Activated CD4-positive, alpha-beta T cell treated with anti-CD3 and anti-CD28 coated beads, Interleukin-2, amount 10 ng/mL, durations not matched to agents 7 days and 5 days (primary cell): ENCODE data around the gene VTI1A. TPM values are rescaled to one million over a fixed set of nuclear protein-coding genes. Genes with fewer than 3 reads are reported as not detected.
"Not testable (repeated sequence)": the region's sequence is repeated elsewhere in the genome, so short reads cannot be mapped to it uniquely, and the experiment has no call there.

Experiments
- CTCF ChIA-PET: fragments of 350-600 bp; sonication (Branson Sonifier 250); formaldehyde crosslinking; loops from one replicate; lab custom pipeline; 2021; ENCODE audit warnings: antibody characterized with exemption; lab: Charles Lee
- POLR2A ChIA-PET: fragments of 350-600 bp; sonication (Branson Sonifier 250); formaldehyde crosslinking; loops from one replicate; lab custom pipeline; 2021; ENCODE audit warnings: antibody characterized with exemption; lab: Charles Lee
- DNase-seq: peaks from one replicate; pipeline ENCODE4 v3.0.0-alpha.2; 2020
- H3K27ac Mint-ChIP-seq: one replicate; pipeline ENCODE4 v1.8.0; 2021; ENCODE audit warnings: mild to moderate bottlenecking, moderate library complexity, mixed read lengths
- H3K27me3 Mint-ChIP-seq: one replicate; pipeline ENCODE4 v1.8.0; 2021; ENCODE audit warnings: mixed read lengths
- H3K36me3 Mint-ChIP-seq: one replicate; pipeline ENCODE4 v1.8.0; 2021; ENCODE audit warnings: low read depth, mixed read lengths
- H3K4me1 Mint-ChIP-seq: one replicate; pipeline ENCODE4 v1.8.0; 2021; ENCODE audit warnings: mixed read lengths
- H3K4me3 Mint-ChIP-seq: one replicate; pipeline ENCODE4 v1.8.0; 2021; ENCODE audit warnings: mild to moderate bottlenecking, moderate library complexity, mixed read lengths
- H3K9me3 Mint-ChIP-seq: one replicate; pipeline ENCODE4 v1.8.0; 2021; ENCODE audit warnings: mixed read lengths
- total RNA-seq, 2 experiments: library from RNA; stranded (reverse); gene quantifications; one replicate each; pipeline ENCODE4 v1.2.3, GENCODE V29; 2021

VTI1A gene
- total RNA-seq, 2 experiments from 2014 or later = 39.6 to 41.5 TPM

DNA sequence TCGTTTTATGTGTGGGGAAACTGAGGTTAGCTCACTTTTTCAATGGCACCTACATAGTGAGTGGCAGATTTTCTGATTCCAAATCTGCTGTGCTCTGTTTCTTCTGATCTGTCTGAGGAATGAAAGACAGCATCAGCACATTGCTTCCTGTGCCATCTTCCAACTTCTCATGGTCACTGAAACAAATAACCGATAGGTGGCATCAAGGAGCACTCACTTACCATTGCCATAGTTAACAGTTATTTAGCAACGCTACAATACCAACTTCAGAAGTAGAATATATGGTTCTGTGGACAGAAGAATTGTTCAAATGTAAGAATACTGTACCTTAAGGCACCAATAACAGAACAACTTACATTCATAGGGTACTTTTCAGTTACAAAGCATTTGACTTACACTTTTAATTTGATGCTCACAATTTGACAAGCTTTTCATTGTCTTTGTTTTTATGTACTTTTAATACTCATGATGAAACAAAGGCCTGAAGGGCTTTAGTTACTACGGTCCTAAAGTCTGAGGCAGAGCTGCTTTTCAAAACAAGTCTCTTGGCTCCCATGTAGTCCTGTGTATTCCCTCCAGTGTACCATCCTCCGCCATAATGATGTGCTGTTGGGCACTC is 274.2 kb downstream of the VTI1A start:
- Mint-ChIP-seq H3K27me3 (no peaks in the 10 kb centered on the region), H3K4me3 (no peak overlapping the region), H3K9me3 (no peaks in the 10 kb centered on the region), H3K27ac (no peak overlapping the region), H3K4me1 (no peaks in the 10 kb centered on the region), H3K36me3 (no peaks in the 10 kb centered on the region)
- peak; percentile 30 for DNase-seq
- CTCF ChIA-PET = interaction anchor here (1.0 kb wide), 2 partner anchors 28 kb away, joined by 3 read pairs; no protein-coding TSS in a partner anchor
- POLR2A ChIA-PET = no interaction called here

DNA sequence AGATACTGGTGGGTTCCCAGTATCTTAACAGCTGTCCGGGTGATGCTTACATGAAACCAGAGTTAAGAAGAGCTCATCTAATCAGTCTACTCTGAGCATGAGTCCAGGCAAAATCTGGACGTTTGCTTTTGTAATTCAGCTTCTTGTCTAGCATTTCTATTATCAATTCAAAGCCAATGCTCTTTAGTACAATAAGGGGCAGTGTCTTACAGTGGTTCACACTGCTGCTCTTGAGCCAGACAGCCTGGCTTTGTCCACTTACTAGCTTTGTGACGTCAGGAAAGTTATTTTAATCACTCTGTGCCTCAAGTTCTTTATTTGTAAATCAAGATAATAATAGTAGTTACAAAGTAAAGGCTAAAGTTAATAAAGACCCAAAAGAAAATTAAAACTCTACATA is 275.7 kb downstream of the VTI1A start:
- POLR2A ChIA-PET = no interaction called here

DNA sequence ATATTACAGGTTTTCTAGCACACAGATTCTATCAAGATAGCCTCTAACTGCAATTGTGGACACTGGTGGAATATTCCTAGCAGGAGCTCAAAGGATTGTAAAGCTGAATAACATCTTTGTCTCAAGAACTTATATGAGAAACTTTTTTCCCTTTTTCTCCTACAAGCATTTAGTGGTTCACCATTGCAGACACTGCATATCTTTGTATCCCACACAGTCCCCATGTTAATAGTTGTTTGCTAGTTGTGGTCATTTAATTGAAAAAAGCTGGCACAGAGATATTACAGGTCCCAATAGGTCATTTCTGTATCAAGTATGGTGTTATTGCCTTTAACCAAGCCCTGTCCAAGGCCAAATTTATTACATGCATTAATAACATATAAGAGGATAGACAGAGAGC is 276.9 kb downstream of the VTI1A start:
- Mint-ChIP-seq H3K27me3 (no peaks in the 10 kb centered on the region), H3K36me3 (no peaks in the 10 kb centered on the region), H3K27ac (no peak overlapping the region), H3K4me1 (no peaks in the 10 kb centered on the region), H3K9me3 (no peaks in the 10 kb centered on the region), H3K4me3 (no peak overlapping the region)
- ChIA-PET POLR2A (no interaction called here), CTCF (interaction anchor here (0.7 kb wide), 1 partner anchor 62 kb away, joined by 3 read pairs; no protein-coding TSS in a partner anchor)
- DNase-seq = no peak

More for the DNA sequence above, 275.7 kb downstream of the VTI1A start:
- H3K27me3 Mint-ChIP-seq = no peaks in the 10 kb centered on the region
- no peak for DNase-seq
- H3K9me3 Mint-ChIP-seq = no peaks in the 10 kb centered on the region
- no peaks in the 10 kb centered on the region for H3K36me3 Mint-ChIP-seq
- H3K4me3 Mint-ChIP-seq = no peak overlapping the region
- H3K4me1 Mint-ChIP-seq = no peaks in the 10 kb centered on the region
- CTCF ChIA-PET = interaction anchor here (0.6 kb wide), 1 partner anchor 348 kb away, joined by 3 read pairs; no protein-coding TSS in a partner anchor
- no peak overlapping the region for H3K27ac Mint-ChIP-seq

DNA sequence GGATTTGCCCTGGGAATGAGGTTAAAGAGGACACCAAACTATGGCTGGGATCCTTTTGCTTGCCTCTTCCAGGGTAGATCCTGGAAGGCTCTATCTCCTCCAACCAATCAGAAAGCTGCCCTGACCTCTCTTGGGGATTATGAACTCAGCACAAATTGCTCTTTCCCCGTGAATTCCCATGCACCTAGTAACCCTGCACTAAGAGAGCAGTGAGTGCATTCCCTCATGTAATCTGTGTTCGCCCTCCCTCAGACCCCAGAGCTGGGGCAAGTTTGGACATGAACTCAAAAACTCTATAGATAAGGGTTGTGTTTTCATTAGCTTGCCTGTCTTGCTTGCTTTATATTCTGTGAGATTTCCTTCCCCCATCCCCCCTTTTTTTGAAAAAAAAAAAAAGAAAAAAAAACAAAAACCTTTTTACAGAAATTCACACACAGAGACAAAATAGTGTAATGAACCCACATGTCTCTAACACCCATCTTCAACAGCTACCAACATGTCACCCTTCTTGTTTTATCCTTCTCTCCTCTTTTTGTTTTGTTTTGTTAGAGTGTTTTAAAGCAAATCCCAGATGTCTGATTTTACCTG is 277.5 kb downstream of the VTI1A start:
- no peak for DNase-seq
- CTCF ChIA-PET = interaction anchor here (0.6 to 0.9 kb wide), 3 partner anchors 26 to 348 kb away, joined by 3 to 4 read pairs (median 3); no protein-coding TSS in a partner anchor
- H3K27ac Mint-ChIP-seq = no peak overlapping the region
- H3K4me1 Mint-ChIP-seq = no peaks in the 10 kb centered on the region
- no peak overlapping the region for H3K4me3 Mint-ChIP-seq
- H3K36me3 Mint-ChIP-seq = no peaks in the 10 kb centered on the region
- H3K27me3 Mint-ChIP-seq = no peaks in the 10 kb centered on the region
- no peaks in the 10 kb centered on the region for H3K9me3 Mint-ChIP-seq
- POLR2A ChIA-PET = no interaction called here

DNA sequence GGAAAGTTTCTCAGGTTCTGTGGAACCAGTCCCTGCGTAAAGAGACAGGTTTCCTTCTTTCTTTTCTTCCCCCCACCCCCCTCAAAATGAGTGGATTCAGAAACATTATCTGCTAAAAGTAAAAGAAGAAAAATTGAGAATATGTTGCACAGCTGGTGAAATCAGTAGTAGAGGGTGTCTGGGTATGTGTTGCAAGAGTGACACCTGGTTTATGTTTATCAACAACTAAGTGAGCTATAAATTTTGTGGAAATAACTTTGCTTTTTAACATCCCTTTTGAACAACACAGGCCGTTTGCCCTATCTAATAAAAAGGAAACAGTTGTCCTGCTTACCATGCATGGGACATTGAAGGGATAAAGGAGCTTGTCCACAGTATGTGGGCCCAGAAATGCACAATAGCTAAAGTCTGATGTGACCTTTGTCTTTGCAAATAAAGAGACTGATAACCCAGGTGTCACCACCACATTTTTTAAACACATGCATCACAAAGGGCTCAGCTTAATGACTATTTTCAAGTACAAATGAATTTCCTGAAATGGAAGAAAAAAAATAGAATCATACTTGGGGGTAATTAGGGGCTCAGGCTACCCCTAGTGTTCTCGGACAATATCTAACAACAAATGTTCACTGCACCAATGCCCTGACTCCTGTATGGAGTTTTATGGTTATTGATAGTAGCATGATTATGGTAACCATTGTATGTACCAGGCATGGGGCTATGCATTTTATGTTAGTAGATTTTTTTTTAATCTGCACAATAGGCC is 281.3 kb downstream of the VTI1A start:
- no peak for DNase-seq
- no peaks in the 10 kb centered on the region for H3K36me3 Mint-ChIP-seq
- H3K9me3 Mint-ChIP-seq = no peaks in the 10 kb centered on the region
- H3K27me3 Mint-ChIP-seq = no peaks in the 10 kb centered on the region
- H3K4me3 Mint-ChIP-seq = no peak overlapping the region
- CTCF ChIA-PET = interaction anchor here (0.6 kb wide), 1 partner anchor 1635 kb away, joined by 3 read pairs; no protein-coding TSS in a partner anchor
- POLR2A ChIA-PET = no interaction called here
- no peak overlapping the region for H3K27ac Mint-ChIP-seq
- no peaks in the 10 kb centered on the region for H3K4me1 Mint-ChIP-seq

DNA sequence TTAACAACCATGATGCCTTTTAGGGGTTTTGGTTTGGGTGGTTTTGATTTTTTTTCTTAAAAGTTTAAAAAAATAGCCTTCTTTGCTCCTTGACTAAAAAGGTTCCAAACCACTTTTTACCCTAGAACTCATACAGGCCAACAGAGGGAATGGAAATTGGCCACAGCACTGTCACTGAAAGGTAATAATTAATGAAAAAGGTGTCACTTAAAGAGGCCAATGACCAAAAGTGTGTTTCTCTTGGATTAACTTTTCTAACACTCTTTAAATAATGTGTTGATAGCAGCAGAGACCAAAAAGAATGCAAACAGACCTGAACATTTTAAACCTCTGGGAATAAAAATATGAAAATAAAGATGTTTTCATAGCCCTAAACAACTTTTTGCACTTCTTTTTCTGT is 282.0 kb downstream of the VTI1A start:
- no peak overlapping the region for H3K27ac Mint-ChIP-seq
- no peaks in the 10 kb centered on the region for H3K9me3 Mint-ChIP-seq
- H3K4me3 Mint-ChIP-seq = no peak overlapping the region
- ChIA-PET CTCF (interaction anchor here (0.6 kb wide), 1 partner anchor 9 kb away, joined by 3 read pairs; no protein-coding TSS in a partner anchor), POLR2A (no interaction called here)
- no peaks in the 10 kb centered on the region for H3K27me3 Mint-ChIP-seq
- H3K4me1 Mint-ChIP-seq = no peaks in the 10 kb centered on the region
- no peaks in the 10 kb centered on the region for H3K36me3 Mint-ChIP-seq
- no peak for DNase-seq

DNA sequence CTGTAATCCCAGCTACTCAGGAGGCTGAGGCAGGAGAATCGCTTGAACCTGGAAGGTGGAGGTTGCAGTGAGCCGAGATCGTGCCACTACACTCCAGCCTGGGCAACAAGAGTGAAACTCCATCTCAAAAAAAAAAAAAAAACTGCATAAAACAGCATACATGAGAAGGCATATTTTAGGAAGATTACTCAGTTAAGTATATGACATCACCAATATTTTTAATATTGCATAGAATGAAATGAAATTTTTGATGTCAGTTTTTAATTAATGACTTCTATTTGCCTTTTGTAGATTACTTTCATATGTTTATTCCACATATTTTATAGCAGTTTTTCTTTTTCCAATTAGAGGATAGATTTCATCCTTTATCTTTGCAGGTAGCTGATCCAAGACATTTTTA is 284.4 kb downstream of the VTI1A start:
- CTCF ChIA-PET = interaction anchor here (0.6 kb wide), 1 partner anchor 796 kb away, joined by 5 read pairs; no protein-coding TSS in a partner anchor
- H3K27ac Mint-ChIP-seq, H3K4me3 Mint-ChIP-seq, POLR2A ChIA-PET, H3K36me3 Mint-ChIP-seq, H3K4me1 Mint-ChIP-seq, H3K9me3 Mint-ChIP-seq, DNase-seq, H3K27me3 Mint-ChIP-seq: not testable (repeated sequence)

DNA sequence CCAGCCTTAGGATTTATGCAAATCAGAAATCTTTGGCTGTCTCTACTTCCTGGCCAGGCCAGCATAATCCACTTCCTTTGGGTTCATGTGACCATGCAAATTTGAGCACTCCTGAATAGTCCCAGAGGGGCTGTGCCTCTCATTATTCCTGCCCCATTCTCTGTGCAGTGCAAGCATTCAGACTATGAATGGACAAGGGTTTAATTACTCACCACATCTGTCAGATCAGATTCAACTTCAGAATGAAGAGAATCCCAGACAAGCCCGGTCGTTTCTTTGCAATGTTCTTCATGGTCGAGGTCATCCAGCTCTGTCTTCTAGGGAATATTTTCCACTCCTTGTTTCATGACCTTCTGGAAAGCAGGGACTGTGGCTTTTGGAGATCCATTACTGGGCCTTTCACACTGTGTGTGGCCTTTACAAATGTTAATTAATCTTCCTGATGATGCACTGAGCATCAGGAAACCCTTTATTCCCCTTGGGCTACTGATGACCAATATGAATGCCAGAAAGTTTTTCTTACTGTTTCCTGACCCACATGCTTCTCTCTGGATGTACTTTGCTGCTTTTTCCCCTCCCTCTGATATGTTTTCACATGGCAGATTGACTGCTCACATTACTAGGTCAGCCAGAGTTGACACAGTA is 285.4 kb downstream of the VTI1A start:
- H3K4me1 Mint-ChIP-seq = no peaks in the 10 kb centered on the region
- no peaks in the 10 kb centered on the region for H3K27me3 Mint-ChIP-seq
- no peaks in the 10 kb centered on the region for H3K9me3 Mint-ChIP-seq
- ChIA-PET CTCF (no interaction called here), POLR2A (no interaction called here)
- no peak overlapping the region for H3K27ac Mint-ChIP-seq
- no peak overlapping the region for H3K4me3 Mint-ChIP-seq
- DNase-seq = no peak
- H3K36me3 Mint-ChIP-seq = no peaks in the 10 kb centered on the region

DNA sequence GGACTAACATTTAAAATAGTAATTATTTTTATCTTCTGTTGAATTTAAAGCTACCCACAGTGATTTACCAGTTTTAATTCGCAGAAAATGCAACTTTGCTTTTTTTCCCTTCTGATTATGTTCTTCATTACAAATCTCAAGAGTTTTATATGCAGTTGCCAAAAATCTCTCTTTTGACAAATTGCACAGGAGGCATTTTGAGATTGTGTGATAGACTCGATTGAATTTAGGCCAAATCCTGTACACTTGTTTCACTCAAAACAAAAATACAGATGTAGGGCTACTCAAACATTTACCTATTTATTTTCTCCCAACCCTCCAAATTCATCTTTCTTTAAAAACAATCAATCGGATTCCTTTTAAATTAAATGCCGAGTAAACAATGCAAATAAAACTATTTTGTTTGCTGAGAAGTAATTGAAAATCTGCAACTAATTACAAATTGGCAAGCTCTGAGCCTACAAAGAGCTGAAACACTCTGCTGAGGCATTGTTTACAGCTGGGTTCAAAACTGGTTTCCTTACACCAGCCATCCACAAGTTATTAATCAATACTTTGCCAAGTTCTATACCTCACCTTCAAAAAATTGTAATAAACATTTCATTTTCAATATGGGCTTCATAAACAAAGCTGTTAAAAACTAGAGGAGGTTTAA is 288.2 kb downstream of the VTI1A start:
- no peak overlapping the region for H3K4me3 Mint-ChIP-seq
- no peaks in the 10 kb centered on the region for H3K36me3 Mint-ChIP-seq
- ChIA-PET POLR2A (no interaction called here), CTCF (interaction anchor here (0.7 kb wide), 1 partner anchor 413 kb away, joined by 3 read pairs; no protein-coding TSS in a partner anchor)
- H3K27ac Mint-ChIP-seq = no peak overlapping the region
- no peaks in the 10 kb centered on the region for H3K27me3 Mint-ChIP-seq
- no peaks in the 10 kb centered on the region for H3K9me3 Mint-ChIP-seq
- no peak for DNase-seq
- H3K4me1 Mint-ChIP-seq = no peaks in the 10 kb centered on the region

DNA sequence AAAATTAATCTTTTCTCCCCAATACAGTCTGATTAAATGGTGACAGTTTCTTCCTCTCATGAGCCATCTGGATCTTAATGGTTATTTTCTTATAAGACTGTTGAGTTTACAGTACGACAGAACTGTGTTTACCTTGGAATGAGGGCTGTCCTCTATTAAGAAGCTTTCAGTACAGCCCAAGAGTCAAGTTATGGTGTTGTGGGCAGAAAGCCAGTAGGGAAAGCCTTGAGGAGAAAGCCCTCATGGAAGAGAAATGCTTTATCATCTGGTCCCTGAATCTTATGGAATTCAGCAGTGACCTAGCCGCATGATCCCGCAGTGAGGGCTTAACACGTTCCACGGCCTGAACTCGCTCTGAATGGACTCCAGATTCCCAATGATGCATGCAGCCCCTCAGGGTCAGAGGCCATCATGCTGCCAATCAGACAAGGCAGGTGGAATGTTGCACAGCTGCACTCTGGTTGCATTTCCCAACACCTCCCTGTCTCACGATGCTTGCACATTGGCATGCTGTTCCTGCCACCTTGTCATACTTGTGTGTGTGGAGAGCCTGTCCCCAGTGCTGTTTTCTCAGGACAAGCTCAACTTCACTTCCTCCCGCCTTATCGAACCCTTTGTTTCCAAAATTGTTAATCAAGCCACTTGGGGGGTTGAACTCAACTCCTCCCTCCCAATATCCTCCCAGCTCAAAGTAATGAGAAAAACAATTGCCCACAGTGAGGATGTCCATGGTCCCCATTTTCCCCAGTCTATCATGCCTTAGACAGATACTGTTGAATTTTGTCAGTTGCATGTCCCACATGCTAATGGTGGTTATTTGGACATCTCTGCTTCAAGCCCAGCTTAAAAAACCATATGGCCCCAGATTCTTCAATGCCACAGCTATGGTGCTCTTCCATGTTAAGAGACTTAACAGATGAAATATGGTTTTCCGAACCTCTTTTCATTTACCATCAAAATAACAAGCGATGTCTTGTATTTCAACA is 291.9 kb downstream of the VTI1A start:
- Mint-ChIP-seq H3K4me3 (no peak overlapping the region), H3K36me3 (no peaks in the 10 kb centered on the region), H3K27ac (no peak overlapping the region), H3K27me3 (no peaks in the 10 kb centered on the region), H3K9me3 (no peaks in the 10 kb centered on the region), H3K4me1 (no peaks in the 10 kb centered on the region)
- no peak for DNase-seq
- CTCF ChIA-PET = no interaction called here
- POLR2A ChIA-PET = no interaction called here

DNA sequence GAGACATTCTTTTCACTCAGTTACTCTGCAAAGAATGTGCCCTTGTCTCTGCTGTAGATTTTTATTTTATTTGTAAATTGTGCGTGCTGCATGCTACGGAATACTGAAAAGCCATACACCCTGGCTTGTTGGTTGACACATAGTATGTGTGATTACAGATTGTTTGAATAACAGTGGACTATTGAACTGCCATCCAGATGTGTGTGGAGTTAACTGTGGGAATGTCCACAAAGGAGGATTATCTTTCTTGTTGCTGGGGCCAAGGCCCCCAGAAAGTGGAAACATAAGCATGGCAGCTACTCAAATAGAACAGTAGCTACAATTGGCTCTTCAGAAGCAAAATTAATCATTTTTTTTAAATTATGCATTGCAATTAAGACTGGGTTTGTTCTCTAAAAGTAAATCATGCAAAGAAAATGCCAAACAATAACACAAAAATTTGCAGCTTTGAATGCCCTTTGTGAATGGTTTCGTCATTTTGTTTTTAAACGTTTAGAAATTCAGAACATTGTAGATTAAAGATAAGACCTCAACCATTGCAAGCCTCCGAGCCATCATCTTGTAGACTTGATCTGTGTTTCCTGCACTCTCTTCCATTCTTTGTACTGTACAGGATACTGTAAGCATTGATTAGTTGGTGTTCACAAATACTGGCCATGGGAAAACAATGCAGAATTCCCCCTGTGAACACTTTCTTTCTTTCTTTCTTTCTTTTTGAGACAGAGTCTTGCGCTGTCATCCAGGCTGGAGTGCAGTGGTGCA is 292.8 kb downstream of the VTI1A start:
- no peaks in the 10 kb centered on the region for H3K9me3 Mint-ChIP-seq
- no peaks in the 10 kb centered on the region for H3K27me3 Mint-ChIP-seq
- DNase-seq = no peak
- H3K4me3 Mint-ChIP-seq = no peak overlapping the region
- no peaks in the 10 kb centered on the region for H3K36me3 Mint-ChIP-seq
- H3K27ac Mint-ChIP-seq = no peak overlapping the region
- POLR2A ChIA-PET = no interaction called here
- H3K4me1 Mint-ChIP-seq = no peaks in the 10 kb centered on the region
- CTCF ChIA-PET = no interaction called here
